Muscle layer of duodenum (tissue), 2 donors: Measurements from ENCODE around the gene NBPF1.
"Not testable (repeated sequence)": the region's sequence is repeated elsewhere in the genome, so short reads cannot be mapped to it uniquely, and the experiment has no call there.

Experiments
- H3K27ac ChIP-seq: one replicate; pipeline ENCODE4 v1.7.0; 2013; ENCODE audit warnings: mild to moderate bottlenecking, low read length
- H3K27me3 ChIP-seq: one replicate; pipeline ENCODE4 v1.7.0; 2013; ENCODE audit warnings: low read depth, mild to moderate bottlenecking, control low read depth, low read length
- H3K36me3 ChIP-seq, 2 donors: one replicate each; pipeline ENCODE4 v1.7.0; 2013; ENCODE audit warnings: low read length in 2 of 2, control low read depth in 1 of 2, mild to moderate bottlenecking in 1 of 2; ENCODE audit not compliant: insufficient read depth in 2 of 2, control insufficient read depth in 1 of 2
- H3K4me1 ChIP-seq, 2 donors: one replicate each; pipeline ENCODE4 v1.7.0; 2013; ENCODE audit warnings: low read length in 2 of 2, mild to moderate bottlenecking in 2 of 2, control low read depth in 1 of 2, moderate library complexity in 1 of 2; ENCODE audit not compliant: insufficient read depth in 2 of 2, control insufficient read depth in 1 of 2
- H3K4me3 ChIP-seq, 2 donors: one replicate each; pipeline ENCODE4 v1.7.0; 2013; ENCODE audit warnings: low read length in 2 of 2, low read depth in 1 of 2, mild to moderate bottlenecking in 1 of 2
- H3K9me3 ChIP-seq, 2 donors: one replicate each; pipeline ENCODE4 v1.7.0; 2013; ENCODE audit warnings: low read length in 2 of 2, control low read depth in 1 of 2, mild to moderate bottlenecking in 1 of 2; ENCODE audit not compliant: control insufficient read depth in 1 of 2
- donor health status: healthy.

The NBPF1 gene

DNA sequence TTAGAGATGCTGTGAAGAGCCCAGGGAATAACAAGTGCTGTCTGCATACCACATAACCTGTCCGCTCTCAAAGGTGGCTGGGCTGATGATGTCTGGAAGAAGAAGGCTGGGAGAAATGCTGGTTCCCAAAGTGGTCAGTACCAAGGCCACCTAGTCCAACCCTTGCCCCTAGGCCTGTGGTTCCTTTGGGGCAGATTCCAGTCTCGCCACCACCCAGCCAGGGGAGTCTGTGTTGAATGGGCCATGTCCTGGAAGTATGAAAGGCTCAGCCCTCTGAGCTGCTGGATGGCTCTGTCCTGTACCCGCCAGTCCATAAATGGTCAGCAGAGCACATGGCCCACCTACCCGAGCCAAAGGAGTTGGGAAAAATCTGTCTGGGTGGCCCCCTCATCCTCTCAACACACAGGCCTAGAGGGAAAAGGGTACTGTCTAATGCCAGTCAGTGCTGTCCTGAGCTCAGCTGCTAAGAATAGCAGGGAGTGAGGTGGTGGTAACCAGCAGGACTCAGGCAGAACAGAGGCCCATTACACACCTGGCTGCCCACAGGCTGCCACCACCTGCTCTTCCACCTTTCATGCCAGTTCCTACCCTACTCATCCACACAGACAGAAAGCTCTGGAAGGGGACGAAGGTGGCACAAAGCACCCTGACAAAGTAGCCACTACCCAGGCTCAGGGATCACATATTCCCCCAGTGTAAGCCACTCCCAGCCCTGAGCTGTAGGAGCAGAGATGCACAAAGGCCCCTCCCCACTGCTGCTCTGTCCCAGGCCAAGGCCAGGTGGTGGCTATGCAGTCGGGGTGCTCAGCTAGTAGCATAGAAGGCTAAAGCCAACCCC lies 24.8 kb upstream of the NBPF1 start:
- Histone ChIP-seq H3K4me1 (peaks cover 4 to 14% of the 10 kb centered on the region in 2 donors), H3K36me3 (peaks cover 8 to 13% of the 10 kb centered on the region in 2 donors)
- not testable (repeated sequence) for H3K27me3 ChIP-seq, H3K27ac ChIP-seq, H3K9me3 ChIP-seq, H3K4me3 ChIP-seq

- H3K4me1 ChIP-seq, H3K9me3 ChIP-seq, H3K27me3 ChIP-seq, H3K27ac ChIP-seq, H3K4me3 ChIP-seq: not testable (repeated sequence)
- peaks cover 22 to 27% of the 10 kb centered on the region in 2 donors for H3K36me3 ChIP-seq
Observed at GRCh38 chr1:16636551-16637195, 23.3 kb upstream of the NBPF1 start.

- not testable (repeated sequence) for H3K27me3 ChIP-seq, H3K9me3 ChIP-seq, H3K4me3 ChIP-seq, H3K4me1 ChIP-seq, H3K27ac ChIP-seq
- peaks cover 29 to 34% of the 10 kb centered on the region in 2 donors for H3K36me3 ChIP-seq
Observed at GRCh38 chr1:16635959-16636358, 22.6 kb upstream of the NBPF1 start.

DNA sequence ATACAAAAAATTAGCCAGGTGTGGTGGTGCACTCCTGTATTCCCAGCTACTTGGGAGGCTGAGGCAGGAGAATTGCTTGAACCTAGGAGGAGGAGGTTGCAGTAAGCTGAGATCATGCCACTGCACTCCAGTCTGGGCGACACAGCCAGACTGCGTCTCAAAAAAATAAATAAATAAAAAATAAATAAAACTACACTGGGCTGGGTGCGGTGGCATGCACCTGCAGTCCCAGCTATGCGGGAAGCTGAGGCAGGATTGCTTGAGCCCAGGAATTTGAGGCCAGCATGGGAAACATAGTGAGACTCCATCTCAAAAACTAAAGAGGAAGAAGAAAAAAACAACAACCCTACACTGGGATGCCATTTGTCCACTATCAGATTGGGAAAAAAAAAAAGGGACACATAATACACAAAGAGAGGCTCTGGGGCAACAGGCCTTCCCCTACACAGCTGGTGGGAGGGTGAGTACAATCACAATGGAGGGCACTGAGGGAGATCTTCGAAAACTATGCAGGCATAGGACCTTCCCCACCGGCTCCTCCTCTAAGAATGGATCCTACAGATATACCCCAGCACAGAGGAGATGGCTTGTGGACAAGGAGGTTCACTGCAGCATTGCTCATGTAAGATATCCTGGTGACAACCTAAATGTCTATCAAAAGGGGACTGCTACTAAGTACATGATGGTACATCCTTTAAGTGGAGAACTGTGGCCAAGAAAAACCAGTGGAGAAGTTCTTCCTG lies 20.3 kb upstream of the NBPF1 start:
- peaks cover 46 to 54% of the 10 kb centered on the region in 2 donors for H3K36me3 ChIP-seq

DNA sequence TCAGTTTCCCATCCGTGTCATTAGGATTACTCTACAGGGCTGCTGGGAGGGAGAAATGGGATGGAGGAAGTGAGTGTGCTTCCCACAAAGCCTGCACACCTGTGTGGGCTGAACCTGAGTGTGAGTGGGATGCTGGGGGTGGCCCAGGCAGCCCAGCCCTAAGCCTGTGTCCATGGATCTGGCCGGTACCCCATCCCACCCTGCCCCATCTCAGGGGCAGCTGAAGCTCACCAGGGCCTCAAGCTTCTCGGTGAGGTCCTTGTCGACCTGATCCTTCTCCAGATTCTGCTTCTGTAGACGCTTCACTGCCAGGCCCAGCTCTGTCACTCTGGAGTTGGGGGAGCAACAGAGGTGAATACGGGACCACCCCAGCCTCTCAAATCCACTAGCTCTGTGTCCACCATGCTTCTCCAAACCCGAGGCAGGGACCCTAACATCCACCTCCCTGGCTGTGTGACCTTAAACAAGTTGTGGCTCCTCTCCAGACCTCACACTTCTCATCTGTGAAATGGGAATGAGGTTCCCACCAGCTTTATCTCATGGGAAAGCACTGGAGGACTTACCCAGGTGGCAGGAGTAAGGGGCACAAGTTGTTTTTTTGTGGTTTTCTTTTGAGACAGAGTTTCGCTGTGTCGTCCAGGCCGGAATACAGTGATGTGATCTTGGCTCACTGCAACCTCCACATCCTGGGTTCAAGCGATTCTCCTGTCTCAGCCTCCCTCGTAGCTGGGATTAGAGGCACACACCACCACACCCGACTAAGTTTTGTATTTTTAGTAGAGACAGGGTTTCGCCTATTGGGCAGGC lies 18.9 kb upstream of the NBPF1 start:
- H3K4me3 ChIP-seq, H3K27me3 ChIP-seq, H3K27ac ChIP-seq, H3K4me1 ChIP-seq, H3K9me3 ChIP-seq: not testable (repeated sequence)
- H3K36me3 ChIP-seq, result peaks cover 52 to 64% of the 10 kb centered on the region in 2 donors

More for the DNA sequence above, 20.3 kb upstream of the NBPF1 start:
- not testable (repeated sequence) for H3K4me3 ChIP-seq, H3K9me3 ChIP-seq, H3K27me3 ChIP-seq, H3K4me1 ChIP-seq, H3K27ac ChIP-seq

- Histone ChIP-seq H3K27me3 (no peaks in the 10 kb centered on the region), H3K4me1 (no peaks in the 10 kb centered on the region), H3K27ac (no peak overlapping the region), H3K9me3 (no peaks in the 10 kb centered on the region), H3K4me3 (no peak overlapping the region), H3K36me3 (peaks cover 54 to 69% of the 10 kb centered on the region in 2 donors)
Observed at GRCh38 chr1:16631248-16632043, 18.1 kb upstream of the NBPF1 start.

GRCh38 chr1:16630661-16631247 lies 17.4 kb upstream of the NBPF1 start:
- Histone ChIP-seq H3K4me3 (no peak overlapping the region), H3K27me3 (no peaks in the 10 kb centered on the region), H3K4me1 (no peaks in the 10 kb centered on the region), H3K27ac (no peak overlapping the region), H3K9me3 (no peaks in the 10 kb centered on the region), H3K36me3 (peaks cover 61 to 76% of the 10 kb centered on the region in 2 donors)

GRCh38 chr1:16629916-16630530 lies 16.7 kb upstream of the NBPF1 start:
- H3K36me3 ChIP-seq, result peaks cover 64 to 82% of the 10 kb centered on the region in 2 donors
- H3K4me1 ChIP-seq, H3K9me3 ChIP-seq, H3K27me3 ChIP-seq, H3K27ac ChIP-seq, H3K4me3 ChIP-seq: not testable (repeated sequence)

GRCh38 chr1:16628361-16629111 lies 15.2 kb upstream of the NBPF1 start:
- H3K4me1 ChIP-seq, result no peaks in the 10 kb centered on the region
- peaks cover 59 to 86% of the 10 kb centered on the region in 2 donors for H3K36me3 ChIP-seq
- H3K4me3 ChIP-seq, result no peak overlapping the region
- no peaks in the 10 kb centered on the region for H3K27me3 ChIP-seq
- H3K9me3 ChIP-seq, result no peaks in the 10 kb centered on the region
- H3K27ac ChIP-seq, result no peak overlapping the region
